ENCODE results near the gene CDK5R1. TPM values are rescaled to one million over a fixed set of nuclear protein-coding genes. Genes with fewer than 3 reads are reported as not detected.

The CDK5R1 gene
- total RNA-seq, 1 experiment from 2014 or later = 4.0 TPM

DNA sequence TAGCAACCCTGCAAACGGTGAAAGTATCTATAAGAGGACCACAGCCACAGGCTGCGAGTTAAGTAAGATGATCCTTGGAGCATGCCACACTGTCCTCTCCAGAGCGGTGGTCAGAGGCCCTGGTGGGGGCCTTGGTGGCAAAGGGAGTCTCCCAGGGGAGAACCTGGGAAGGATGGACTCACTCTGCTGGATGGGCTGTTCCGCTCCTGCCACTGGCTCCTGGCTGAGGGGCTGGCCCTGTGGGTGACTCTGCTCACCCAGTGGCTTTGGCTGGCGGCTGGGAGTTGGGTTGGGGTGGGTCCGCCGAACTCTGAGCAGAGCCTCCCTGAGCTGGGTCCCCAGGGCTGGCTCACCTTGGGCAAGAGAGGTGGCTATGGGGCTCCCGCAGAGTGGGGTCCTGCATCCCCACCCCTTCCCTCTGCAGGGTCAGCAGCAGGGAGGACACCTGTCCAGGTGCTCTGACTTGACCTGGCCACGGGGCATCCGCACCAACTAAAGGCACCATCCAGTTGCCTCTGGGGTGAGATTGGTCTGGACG, 7.3 kb downstream of the CDK5R1 start:
- Mint-ChIP-seq H3K9me3 (ENCODE audit: unreplicated experiment) (no peaks in the 10 kb centered on the region), H3K4me1 (ENCODE audit: insufficient read depth, unreplicated experiment) (peaks cover 38% of the 10 kb centered on the region), H3K27ac (ENCODE audit: low read depth, unreplicated experiment) (no peak overlapping the region), H3K27me3 (ENCODE audit: insufficient read depth, unreplicated experiment) (no peaks in the 10 kb centered on the region), H3K4me3 (ENCODE audit: unreplicated experiment) (no peak overlapping the region), H3K36me3 (ENCODE audit: insufficient read depth, unreplicated experiment) (peaks cover 14% of the 10 kb centered on the region)
- POLR2A ChIA-PET = interaction anchor here (0.6 kb wide), 1 partner anchor 674 kb away, joined by 3 read pairs; no protein-coding TSS in a partner anchor
- intact Hi-C loops (cut with micrococcal nuclease) = no loop called here
- no peak for TF ChIP-seq CTCF (IDR thresholded peaks at IDR 0.05; ENCODE audit: unreplicated experiment)
- DNase-seq (ENCODE audit: unreplicated experiment) = no peak
- CTCF ChIA-PET = interaction anchor here (1.0 kb wide), 1 partner anchor 33 kb away, joined by 3 read pairs; no protein-coding TSS in a partner anchor
- BruUV-seq (replicated peaks) = no TSS peak

DNA sequence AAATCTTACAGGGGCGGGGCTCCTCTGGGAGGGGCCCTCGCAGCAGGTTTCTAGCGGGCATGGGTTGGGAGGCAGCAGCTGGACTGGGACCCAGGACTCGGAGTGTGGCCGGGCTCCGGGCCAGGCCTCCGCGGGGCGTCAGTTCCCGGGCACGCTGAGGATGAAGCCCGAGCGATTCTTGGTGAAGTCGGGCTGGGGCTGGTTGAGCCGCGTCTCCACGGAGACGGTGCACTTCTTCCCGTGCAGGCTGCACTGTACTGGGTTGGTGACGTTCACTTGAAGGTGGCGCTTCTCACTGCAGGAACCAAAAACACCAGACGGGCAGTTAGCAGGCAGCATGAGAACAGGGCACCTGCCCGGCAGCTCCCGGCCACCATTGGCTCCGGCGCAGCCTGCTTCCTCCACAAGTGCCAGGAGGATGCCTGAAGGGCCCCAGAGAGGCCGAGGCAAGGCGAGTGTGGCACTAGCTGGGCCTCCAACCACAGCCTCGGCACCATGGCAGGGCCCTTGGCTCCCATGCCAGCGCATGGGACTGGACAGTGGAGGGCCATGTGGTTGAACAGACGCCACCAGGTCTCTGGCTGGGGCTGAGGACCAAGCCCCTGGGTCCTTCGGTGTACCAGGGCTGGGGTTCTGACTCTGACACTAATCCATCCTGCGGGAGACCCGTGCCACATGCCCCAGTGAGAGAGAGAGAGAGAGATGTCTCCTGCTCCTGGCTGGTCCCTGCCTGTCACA, 8.0 kb downstream of the CDK5R1 start:
- Mint-ChIP-seq H3K4me3 (ENCODE audit: unreplicated experiment) (no peak overlapping the region), H3K4me1 (ENCODE audit: insufficient read depth, unreplicated experiment) (peaks cover 33% of the 10 kb centered on the region), H3K9me3 (ENCODE audit: unreplicated experiment) (no peaks in the 10 kb centered on the region), H3K27me3 (ENCODE audit: insufficient read depth, unreplicated experiment) (no peaks in the 10 kb centered on the region), H3K36me3 (ENCODE audit: insufficient read depth, unreplicated experiment) (peaks cover 9% of the 10 kb centered on the region), H3K27ac (ENCODE audit: low read depth, unreplicated experiment) (no peak overlapping the region)
- intact Hi-C loops (cut with micrococcal nuclease) = no loop called here
- TF ChIP-seq CTCF (IDR thresholded peaks at IDR 0.05; ENCODE audit: unreplicated experiment) = no peak
- BruUV-seq (replicated peaks) = no TSS peak
- ChIA-PET POLR2A (no interaction called here), CTCF (interaction anchor here (0.6 to 1.4 kb wide), 3 partner anchors 10 to 1670 kb away, joined by 3 to 7 read pairs (median 4); no protein-coding TSS in a partner anchor)
- no peak for DNase-seq (ENCODE audit: unreplicated experiment)

- Mint-ChIP-seq H3K4me3 (ENCODE audit: unreplicated experiment) (no peak overlapping the region), H3K27ac (ENCODE audit: low read depth, unreplicated experiment) (peak overlapping the region; percentile 73), H3K9me3 (ENCODE audit: unreplicated experiment) (no peaks in the 10 kb centered on the region), H3K4me1 (ENCODE audit: insufficient read depth, unreplicated experiment) (peaks cover 32% of the 10 kb centered on the region), H3K36me3 (ENCODE audit: insufficient read depth, unreplicated experiment) (peaks cover under 1% of the 10 kb centered on the region), H3K27me3 (ENCODE audit: insufficient read depth, unreplicated experiment) (no peaks in the 10 kb centered on the region)
- no peak for DNase-seq (ENCODE audit: unreplicated experiment)
- ChIA-PET POLR2A (interaction anchor here (0.6 to 1.9 kb wide), 3 partner anchors 9 to 55 kb away, joined by 3 to 7 read pairs (median 3); partner anchors contain the start of gene CDK5R1), CTCF (interaction anchor here (0.5 to 1.5 kb wide), 8 partner anchors 8 to 1670 kb away, joined by 3 to 8 read pairs (median 5); partner anchors contain the start of gene PSMD11)
- intact Hi-C loops (cut with micrococcal nuclease) = no loop called here
- BruUV-seq (replicated peaks) = no TSS peak
- TF ChIP-seq CTCF (IDR thresholded peaks at IDR 0.05; ENCODE audit: unreplicated experiment) = no peak
These were observed 8.8 kb downstream of the CDK5R1 start for GRCh38 chr17:32495359-32496231.
